ENCODE measurements around the gene MRPL42.

DNA sequence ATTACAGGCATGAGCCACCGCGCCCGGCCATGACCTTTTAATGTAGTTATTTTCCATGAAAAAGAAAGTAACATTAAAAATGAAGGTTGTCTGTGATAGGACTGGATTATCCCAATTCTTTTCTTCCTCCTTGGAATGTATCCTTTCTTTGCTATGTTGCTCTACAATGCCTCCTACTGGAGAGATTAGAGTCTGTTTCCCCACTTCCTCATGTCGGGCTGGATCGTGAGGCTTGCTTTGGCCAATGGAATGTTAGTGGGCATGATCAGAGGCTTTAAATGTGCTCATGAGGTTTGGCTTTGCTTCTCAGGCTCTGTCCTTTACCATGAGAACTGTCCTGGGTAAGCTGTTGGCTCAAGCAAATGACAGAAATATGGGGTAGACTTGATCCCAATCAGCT is 70.5 kb downstream of the MRPL42 start:
- TF ChIP-seq, protein P1, sequence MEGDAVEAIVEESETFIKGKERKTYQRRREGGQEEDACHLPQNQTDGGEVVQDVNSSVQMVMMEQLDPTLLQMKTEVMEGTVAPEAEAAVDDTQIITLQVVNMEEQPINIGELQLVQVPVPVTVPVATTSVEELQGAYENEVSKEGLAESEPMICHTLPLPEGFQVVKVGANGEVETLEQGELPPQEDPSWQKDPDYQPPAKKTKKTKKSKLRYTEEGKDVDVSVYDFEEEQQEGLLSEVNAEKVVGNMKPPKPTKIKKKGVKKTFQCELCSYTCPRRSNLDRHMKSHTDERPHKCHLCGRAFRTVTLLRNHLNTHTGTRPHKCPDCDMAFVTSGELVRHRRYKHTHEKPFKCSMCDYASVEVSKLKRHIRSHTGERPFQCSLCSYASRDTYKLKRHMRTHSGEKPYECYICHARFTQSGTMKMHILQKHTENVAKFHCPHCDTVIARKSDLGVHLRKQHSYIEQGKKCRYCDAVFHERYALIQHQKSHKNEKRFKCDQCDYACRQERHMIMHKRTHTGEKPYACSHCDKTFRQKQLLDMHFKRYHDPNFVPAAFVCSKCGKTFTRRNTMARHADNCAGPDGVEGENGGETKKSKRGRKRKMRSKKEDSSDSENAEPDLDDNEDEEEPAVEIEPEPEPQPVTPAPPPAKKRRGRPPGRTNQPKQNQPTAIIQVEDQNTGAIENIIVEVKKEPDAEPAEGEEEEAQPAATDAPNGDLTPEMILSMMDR (IDR thresholded peaks at IDR 0.05): no peak
- TF ChIP-seq POLR2AphosphoS5 (IDR thresholded peaks at IDR 0.05) (no peak), POLR2A (IDR thresholded peaks at IDR 0.05) (no peak)

Data from prostate gland (tissue), 2 donors.